Medulla oblongata (tissue), 1 donor: ENCODE data around the gene DRICH1.
"Not testable (repeated sequence)": the region's sequence is repeated elsewhere in the genome, so short reads cannot be mapped to it uniquely, and the experiment has no call there.

ENCODE experiments used
- DNase-seq: peaks from one replicate; pipeline ENCODE4 v3.0.0-alpha.2; 2015; ENCODE audit errors: extremely low spot score

Gene DRICH1

GRCh38 chr22:23569291-23569690, 62.8 kb downstream of the DRICH1 start:
- DNase-seq = no peak

GRCh38 chr22:23566705-23567475, 65.2 kb downstream of the DRICH1 start:
- no peak for DNase-seq

GRCh38 chr22:23565915-23566704, 66.0 kb downstream of the DRICH1 start:
- no peak for DNase-seq

- DNase-seq = no peak
These were observed 66.7 kb downstream of the DRICH1 start for GRCh38 chr22:23565305-23565914.

- no peak for DNase-seq
These were observed 67.8 kb downstream of the DRICH1 start for GRCh38 chr22:23564276-23564675.

GRCh38 chr22:23563111-23563510, 69.0 kb downstream of the DRICH1 start:
- DNase-seq = no peak

GRCh38 chr22:23562186-23562585, 69.9 kb downstream of the DRICH1 start:
- DNase-seq = no peak

GRCh38 chr22:23561025-23561510, 71.1 kb downstream of the DRICH1 start:
- not testable (repeated sequence) for DNase-seq

GRCh38 chr22:23560215-23560614, 71.9 kb downstream of the DRICH1 start:
- not testable (repeated sequence) for DNase-seq
